ENCODE data around the gene VASH1. TPM values are rescaled to one million over a fixed set of nuclear protein-coding genes. Genes with fewer than 3 reads are reported as not detected.

Gene VASH1
- total RNA-seq, 3 donors from 2014 or later (not counting 1 experiment from before 2014, with no cell fraction given): 9.5 to 15.0 (median 13.5) TPM

GRCh38 chr14:76810953-76811400, 49.7 kb downstream of the VASH1 start:
- Mint-ChIP-seq H3K27me3 (ENCODE audit: low read depth in 2 of 2) (no peaks in the 10 kb centered on the region), H3K27ac (peak overlapping the region; percentile 88 to 95), H3K36me3 (peaks cover 7% of the 10 kb centered on the region), H3K9me3 (no peaks in the 10 kb centered on the region), H3K4me1 (peaks cover 25 to 30% of the 10 kb centered on the region in 2 donors), H3K4me3 (peak overlapping the region; percentile 90)
- Histone ChIP-seq H3K36me3 (ENCODE audit: control insufficient read depth, insufficient read depth, low read length) (peaks cover 20% of the 10 kb centered on the region), H3K9me3 (ENCODE audit: control insufficient read depth, insufficient read depth, low read length) (no peaks in the 10 kb centered on the region), H3K27me3 (ENCODE audit: control insufficient read depth, insufficient read depth, low read length) (no peaks in the 10 kb centered on the region), H3K4me3 (ENCODE audit: low read length) (peak overlapping the region; percentile 16), H3K27ac (ENCODE audit: low read length) (peak overlapping the region; percentile 40), H3K4me1 (ENCODE audit: control insufficient read depth, insufficient read depth, low read length) (peaks cover 21% of the 10 kb centered on the region)
- ATAC-seq (peak; percentile 14 to 20 (median 16)), DNase-seq (peak in 1 of 2 donors; percentile 61)
- TF ChIP-seq CTCF (IDR thresholded peaks at IDR 0.05): peak; percentile 32
- 7% methylated on average over 9 of the region's 9 CpGs for WGBS (ENCODE audit: insufficient coverage)
- intact Hi-C loops (cut with micrococcal nuclease): loop anchor here (1.0 kb wide), 1 partner anchor 101 kb away; no protein-coding TSS in a partner anchor

DNA sequence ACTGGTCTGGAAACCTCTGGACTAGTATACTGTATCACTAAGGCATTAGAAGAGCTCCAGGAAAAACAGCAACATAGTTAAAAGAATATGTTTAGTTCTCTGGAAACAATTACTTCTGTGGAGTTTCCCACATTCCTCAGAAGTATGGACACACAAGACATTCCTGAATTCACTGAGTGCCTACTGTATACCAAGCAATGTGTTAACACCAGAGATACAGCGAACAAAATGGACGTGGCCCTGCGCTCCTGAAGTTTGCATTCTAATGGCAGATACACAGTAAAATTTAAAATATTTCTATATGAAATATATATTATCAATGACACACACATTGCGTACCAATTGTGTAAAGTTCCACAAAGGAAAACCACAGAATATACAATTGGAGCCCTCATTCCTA, 50.3 kb downstream of the VASH1 start:
- H3K27ac Mint-ChIP-seq: peak overlapping the region; percentile 88 to 95
- WGBS (ENCODE audit: insufficient coverage): 70% methylated on average over 4 of the region's 4 CpGs
- DNase-seq (peak in 1 of 2 donors; percentile 12), ATAC-seq (no peak)
- intact Hi-C loops (cut with micrococcal nuclease): loop anchor here (1.0 kb wide), 1 partner anchor 101 kb away; no protein-coding TSS in a partner anchor
- Histone ChIP-seq H3K9me3 (ENCODE audit: control insufficient read depth, insufficient read depth, low read length) (no peaks in the 10 kb centered on the region), H3K36me3 (ENCODE audit: control insufficient read depth, insufficient read depth, low read length) (peaks cover 17% of the 10 kb centered on the region), H3K27me3 (ENCODE audit: control insufficient read depth, insufficient read depth, low read length) (no peaks in the 10 kb centered on the region), H3K27ac (ENCODE audit: low read length) (peak overlapping the region; percentile 57), H3K4me3 (ENCODE audit: low read length) (peak overlapping the region; percentile 65), H3K4me1 (ENCODE audit: control insufficient read depth, insufficient read depth, low read length) (peaks cover 21% of the 10 kb centered on the region)
- no peaks in the 10 kb centered on the region for H3K9me3 Mint-ChIP-seq
- TF ChIP-seq CTCF (IDR thresholded peaks at IDR 0.05): peak; percentile 5
- H3K4me1 Mint-ChIP-seq: peaks cover 25 to 30% of the 10 kb centered on the region in 2 donors
- H3K36me3 Mint-ChIP-seq: peaks cover 7% of the 10 kb centered on the region
- H3K27me3 Mint-ChIP-seq (ENCODE audit: low read depth in 2 of 2): no peaks in the 10 kb centered on the region
- peak overlapping the region; percentile 90 for H3K4me3 Mint-ChIP-seq

DNA sequence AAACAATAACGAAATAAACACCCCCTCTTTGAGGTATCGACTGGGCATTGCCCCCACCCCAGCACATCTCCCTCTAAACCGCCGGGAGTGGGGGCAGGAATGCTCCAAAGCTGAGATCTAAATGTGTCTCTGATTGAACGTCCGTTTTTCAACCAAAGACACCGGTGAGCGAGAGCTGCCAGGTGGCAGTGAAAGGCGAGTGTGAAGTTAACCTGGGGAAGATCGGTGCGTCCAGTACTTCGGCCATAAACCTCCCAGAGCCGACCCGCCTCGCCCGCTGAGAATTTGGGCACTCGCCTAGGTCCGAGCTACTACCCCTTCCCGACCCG, 50.8 kb downstream of the VASH1 start:
- Histone ChIP-seq H3K36me3 (ENCODE audit: control insufficient read depth, insufficient read depth, low read length) (peaks cover 12% of the 10 kb centered on the region), H3K27ac (ENCODE audit: low read length) (peak overlapping the region; percentile 57), H3K9me3 (ENCODE audit: control insufficient read depth, insufficient read depth, low read length) (no peaks in the 10 kb centered on the region), H3K4me3 (ENCODE audit: low read length) (peak overlapping the region; percentile 65), H3K27me3 (ENCODE audit: control insufficient read depth, insufficient read depth, low read length) (no peaks in the 10 kb centered on the region), H3K4me1 (ENCODE audit: control insufficient read depth, insufficient read depth, low read length) (peaks cover 21% of the 10 kb centered on the region)
- Mint-ChIP-seq H3K36me3 (peaks cover 4% of the 10 kb centered on the region), H3K4me3 (peak overlapping the region; percentile 90), H3K27me3 (ENCODE audit: low read depth in 2 of 2) (no peaks in the 10 kb centered on the region), H3K9me3 (no peaks in the 10 kb centered on the region), H3K27ac (peak overlapping the region; percentile 88 to 95), H3K4me1 (peaks cover 25 to 30% of the 10 kb centered on the region in 2 donors)
- no peak for TF ChIP-seq CTCF (IDR thresholded peaks at IDR 0.05)
- no peak for ATAC-seq
- DNase-seq: peak in 1 of 2 donors; percentile 43
- 0% methylated on average over 18 of the region's 20 CpGs for WGBS (ENCODE audit: insufficient coverage)
- intact Hi-C loops (cut with micrococcal nuclease): loop anchor here (2.0 kb wide), 1 partner anchor 43 kb away; no protein-coding TSS in a partner anchor
